Erythroblast (primary cell): ENCODE measurements around the gene RGS17.

Source experiments
- GATA1 ChIP-seq: IDR thresholded peaks from 2 replicates; pipeline ENCODE4 v1.6.1; 2011; ENCODE audit warnings: low read depth, mild to moderate bottlenecking, control low read depth, low read length, moderate library complexity
- POLR2A ChIP-seq: IDR thresholded peaks from 2 replicates; pipeline ENCODE4 v1.6.1; 2011; ENCODE audit warnings: mild to moderate bottlenecking, low read length

- TF ChIP-seq POLR2A (no peak), GATA1 (no peak)
These were observed 19.8 kb upstream of the RGS17 start for GRCh38 chr6:153150752-153151440.
